Endothelial cell of umbilical vein (primary cell): ENCODE data around the gene TGM3. TPM values are rescaled to one million over a fixed set of nuclear protein-coding genes. Genes with fewer than 3 reads are reported as not detected.

Source experiments
- BruUV-seq: library from RNA; stranded (reverse); fragments of 400-500 nt; replicated peaks from 2 replicates; lab custom pipeline; 2021; lab: Mats Ljungman, UMichigan
- CTCF ChIA-PET: fragments of 300-600, 350-600 bp; sonication (Branson Sonifier 250); formaldehyde crosslinking; loops from one replicate; lab custom pipeline; 2021; ENCODE audit warnings: antibody characterized with exemption, inconsistent platforms; lab: Charles Lee
- POLR2A ChIA-PET: fragments of 300-600, 350-600 bp; sonication (Branson Sonifier 250); formaldehyde crosslinking; loops from one replicate; lab custom pipeline; 2021; ENCODE audit warnings: antibody characterized with exemption, inconsistent platforms; lab: Charles Lee
- DNase-seq: peaks from one replicate; pipeline ENCODE4 v3.0.0-alpha.2; 2011; ENCODE audit warnings: low read depth, low spot score
- FAIRE-seq: peaks from 2 replicates; lab custom pipeline; 2011; peaks lifted over from hg19 to GRCh38; lab: Jason Lieb, UNC
- H2AFZ ChIP-seq: 2 replicates; pipeline ENCODE4 v1.6.0; 2012; ENCODE audit warnings: low read depth, low read length, control low read depth, inconsistent platforms
- H3K27ac ChIP-seq: 2 replicates; pipeline ENCODE4 v1.5.1; 2011; ENCODE audit warnings: low read depth, mild to moderate bottlenecking, control low read depth, low read length, moderate library complexity; ENCODE audit not compliant: insufficient read depth
- H3K27me3 ChIP-seq, 2 experiments: 2 replicates each; pipeline versions ENCODE4 v1.6.0 to v1.6.1; 2011; ENCODE audit warnings: low read length in 2 of 2, mixed read lengths in 1 of 2; ENCODE audit not compliant: control insufficient read depth in 2 of 2, insufficient read depth in 2 of 2
- H3K36me3 ChIP-seq, 2 experiments: 2 replicates in 1 of 2; 3 replicates in 1 of 2; pipeline ENCODE4 v1.5.1; 2011; ENCODE audit warnings: low read length in 2 of 2, mild to moderate bottlenecking in 1 of 2, moderate library complexity in 1 of 2; ENCODE audit not compliant: control insufficient read depth in 2 of 2, insufficient read depth in 2 of 2; ENCODE audit errors: extremely low read depth in 1 of 2
- H3K4me1 ChIP-seq: 3 replicates; pipeline ENCODE4 v1.5.1; 2011; ENCODE audit warnings: mild to moderate bottlenecking, low read length; ENCODE audit not compliant: control insufficient read depth, insufficient read depth; ENCODE audit errors: extremely low read depth
- H3K4me2 ChIP-seq: 2 replicates; pipeline ENCODE4 v1.6.1; 2011; ENCODE audit warnings: low read length, control low read depth, mixed read lengths; ENCODE audit not compliant: insufficient read depth
- H3K4me3 ChIP-seq, 3 experiments: fragments of 200-600 bp in 1 of 3; sonication (generic), shearing (Covaris generic) in 1 of 3; replicated peaks in 1 of 3; 2 replicates each; pipeline ENCODE4 v1.5.1; 2011 to 2016; ENCODE audit warnings: control low read depth in 3 of 3, low read length in 3 of 3, mild to moderate bottlenecking in 2 of 3, inconsistent platforms in 1 of 3, low read depth in 1 of 3, moderate library complexity in 1 of 3; ENCODE audit not compliant: insufficient read depth in 1 of 3
- H3K79me2 ChIP-seq: 2 replicates; pipeline ENCODE4 v1.6.0; 2012; ENCODE audit warnings: low read length, inconsistent platforms; ENCODE audit not compliant: control insufficient read depth, insufficient read depth
- H3K9ac ChIP-seq: replicated peaks from 2 replicates; pipeline ENCODE3; 2011; ENCODE audit warnings: low read length, control low read depth; ENCODE audit not compliant: insufficient read depth; ENCODE audit errors: extremely low read depth
- H3K9me1 ChIP-seq: replicated peaks from 3 replicates; pipeline ENCODE4 v1.6.0; 2011; ENCODE audit warnings: mild to moderate bottlenecking, low read length; ENCODE audit not compliant: control insufficient read depth, insufficient read depth; ENCODE audit errors: extremely low read depth
- H3K9me3 ChIP-seq: replicated peaks from 2 replicates; pipeline ENCODE4 v1.5.1; 2012; ENCODE audit warnings: low read length, inconsistent platforms; ENCODE audit not compliant: control insufficient read depth, insufficient read depth
- H4K20me1 ChIP-seq: replicated peaks from 2 replicates; pipeline ENCODE3; 2011; ENCODE audit warnings: mild to moderate bottlenecking, low read length; ENCODE audit not compliant: control insufficient read depth, insufficient read depth; ENCODE audit errors: extremely low read depth
- FOS ChIP-seq: IDR thresholded peaks from 2 replicates; pipeline ENCODE4 v1.6.1; 2011; ENCODE audit warnings: mild to moderate bottlenecking, low read length, moderate library complexity, borderline replicate concordance; ENCODE audit not compliant: insufficient read depth
- GATA2 ChIP-seq: IDR thresholded peaks from 2 replicates; pipeline ENCODE4 v1.7.0; 2011; ENCODE audit warnings: low read depth, mild to moderate bottlenecking, moderate library complexity, mixed read lengths, low read length; ENCODE audit not compliant: insufficient read length, insufficient read depth
- POLR2A ChIP-seq: IDR thresholded peaks from 2 replicates; pipeline ENCODE4 v1.6.1; 2012; ENCODE audit warnings: low read depth, mild to moderate bottlenecking, control low read depth, low read length
- POLR2AphosphoS5 ChIP-seq: IDR thresholded peaks from 2 replicates; pipeline ENCODE4 v1.6.1; 2012; ENCODE audit warnings: low read depth, mild to moderate bottlenecking, control low read depth, low read length, moderate library complexity; ENCODE audit not compliant: insufficient read depth
- dilution Hi-C: fragments of 300-500 bp; cut with MboI; formaldehyde crosslinking; loops from one replicate; pipeline ENCODE4 v1.15.0; 2019; ENCODE audit warnings: low sequenced_read_pairs; ENCODE audit not compliant: extremely low pct_ligation_motif_present
- intact Hi-C: fragments of 100-400 bp; cut with micrococcal nuclease; formaldehyde crosslinking; loops from one replicate; pipeline ENCODE4 v1.10.0; 2022
- polyA plus RNA-seq, 4 experiments: library from polyadenylated mRNA; depleted of rRNA in 3 of 4; stranded (reverse) in 3 of 4; unstranded in 1 of 4; fragments of >200 nt; gene quantifications; 2 replicates each; pipeline versions ENCODE4 v1.2.1 to v1.2.3, GENCODE V29; 2011 to 2012; ENCODE audit warnings: missing spikeins in 1 of 4
- total RNA-seq: library from RNA; stranded (reverse); gene quantifications from 2 replicates; pipeline ENCODE4 v1.2.3, GENCODE V29; 2021
- TF ChIP-seq, protein P1 (sequence below): IDR thresholded peaks from 2 replicates; pipeline ENCODE4 v1.6.1; 2011; ENCODE audit not compliant: insufficient read depth, insufficient read length
- TF ChIP-seq, protein P2 (sequence below), 2 donors: IDR thresholded peaks; 1 replicate in 1 of 2; 2 replicates in 1 of 2; pipeline ENCODE4 v1.5.1; 2011; ENCODE audit warnings: low read length in 2 of 2, mild to moderate bottlenecking in 2 of 2, moderate library complexity in 2 of 2, control low read depth in 1 of 2, inconsistent platforms in 1 of 2, low read depth in 1 of 2; ENCODE audit not compliant: insufficient read depth in 1 of 2; ENCODE audit errors: extremely low read depth in 1 of 2

Gene TGM3
- total and polyA plus RNA-seq, 2 donors (not counting 3 experiments of a cell fraction or from before 2014, with no cell fraction given), result not detected

DNA sequence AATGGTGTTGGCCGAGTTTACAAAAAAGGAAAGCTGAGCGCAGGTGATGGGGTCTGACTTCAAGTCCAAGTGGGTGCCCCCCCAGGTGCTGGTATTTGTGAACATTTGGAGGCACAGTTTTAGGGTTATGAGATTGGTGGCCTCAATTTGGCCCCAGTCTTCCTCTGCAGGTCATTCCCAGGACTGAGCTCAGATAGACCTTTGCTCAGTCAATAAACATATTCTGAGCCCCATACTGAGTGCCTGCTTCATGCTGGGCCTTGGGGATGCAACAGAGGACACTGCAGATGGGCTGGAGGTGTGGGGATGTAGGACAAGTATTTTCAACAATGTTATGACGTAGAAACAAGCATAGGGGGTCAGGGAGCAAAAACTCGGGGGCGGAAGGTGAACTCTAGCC, 33.5 kb downstream of the TGM3 start:
- H3K4me2 ChIP-seq, result no peak overlapping the region
- no peak overlapping the region for H3K9ac ChIP-seq
- FAIRE-seq (no peak), DNase-seq (no peak)
- ChIA-PET POLR2A (no interaction called here), CTCF (no interaction called here)
- intact Hi-C loops (no loop called here), dilution Hi-C loops (no loop called here)
- H3K36me3 ChIP-seq, result no peaks in the 10 kb centered on the region
- no peak overlapping the region for H3K4me3 ChIP-seq
- H3K27me3 ChIP-seq, result peaks cover 2 to 4% of the 10 kb centered on the region in 2 experiments
- no TSS peak for BruUV-seq
- no peaks in the 10 kb centered on the region for H3K79me2 ChIP-seq
- H3K9me1 ChIP-seq, result no peaks in the 10 kb centered on the region
- H2AFZ ChIP-seq, result no peak overlapping the region
- H3K9me3 ChIP-seq, result no peaks in the 10 kb centered on the region
- TF ChIP-seq FOS, result no peak
- TF ChIP-seq GATA2, result no peak
- no peak for TF ChIP-seq POLR2A
- TF ChIP-seq, protein P1, sequence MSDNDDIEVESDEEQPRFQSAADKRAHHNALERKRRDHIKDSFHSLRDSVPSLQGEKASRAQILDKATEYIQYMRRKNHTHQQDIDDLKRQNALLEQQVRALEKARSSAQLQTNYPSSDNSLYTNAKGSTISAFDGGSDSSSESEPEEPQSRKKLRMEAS, result no peak
- TF ChIP-seq, protein P2, sequence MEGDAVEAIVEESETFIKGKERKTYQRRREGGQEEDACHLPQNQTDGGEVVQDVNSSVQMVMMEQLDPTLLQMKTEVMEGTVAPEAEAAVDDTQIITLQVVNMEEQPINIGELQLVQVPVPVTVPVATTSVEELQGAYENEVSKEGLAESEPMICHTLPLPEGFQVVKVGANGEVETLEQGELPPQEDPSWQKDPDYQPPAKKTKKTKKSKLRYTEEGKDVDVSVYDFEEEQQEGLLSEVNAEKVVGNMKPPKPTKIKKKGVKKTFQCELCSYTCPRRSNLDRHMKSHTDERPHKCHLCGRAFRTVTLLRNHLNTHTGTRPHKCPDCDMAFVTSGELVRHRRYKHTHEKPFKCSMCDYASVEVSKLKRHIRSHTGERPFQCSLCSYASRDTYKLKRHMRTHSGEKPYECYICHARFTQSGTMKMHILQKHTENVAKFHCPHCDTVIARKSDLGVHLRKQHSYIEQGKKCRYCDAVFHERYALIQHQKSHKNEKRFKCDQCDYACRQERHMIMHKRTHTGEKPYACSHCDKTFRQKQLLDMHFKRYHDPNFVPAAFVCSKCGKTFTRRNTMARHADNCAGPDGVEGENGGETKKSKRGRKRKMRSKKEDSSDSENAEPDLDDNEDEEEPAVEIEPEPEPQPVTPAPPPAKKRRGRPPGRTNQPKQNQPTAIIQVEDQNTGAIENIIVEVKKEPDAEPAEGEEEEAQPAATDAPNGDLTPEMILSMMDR (IDR thresholded peaks at IDR 0.05; ENCODE audit: extremely low read depth in 1 of 2, insufficient read depth in 1 of 2, low read depth in 1 of 2, low read length in 2 of 2), result no peak
- TF ChIP-seq POLR2AphosphoS5, result no peak
- H3K4me1 ChIP-seq, result no peaks in the 10 kb centered on the region
- H4K20me1 ChIP-seq, result no peaks in the 10 kb centered on the region
- H3K27ac ChIP-seq, result no peak overlapping the region
